K562 (cell line): ENCODE data around the gene MKNK2. TPM values are rescaled to one million over a fixed set of nuclear protein-coding genes. Genes with fewer than 3 reads are reported as not detected.

ENCODE experiments used
- ARHGAP35 ChIP-seq: fragments of 450-650 bp; IDR thresholded peaks from 2 replicates; pipeline ENCODE4 v1.6.1; 2018; ENCODE audit not compliant: partially characterized antibody
- ARID2 ChIP-seq: fragments of 450-650 bp; IDR thresholded peaks from 2 replicates; pipeline ENCODE4 v1.6.1; 2017; ENCODE audit warnings: antibody characterized with exemption, mild to moderate bottlenecking
- BMI1 ChIP-seq: fragments of 150-350 bp; IDR thresholded peaks from 2 replicates; pipeline ENCODE4 v1.6.1; 2014; ENCODE audit warnings: low read length
- CBX3 ChIP-seq, 2 experiments: IDR thresholded peaks; 1 replicate in 1 of 2; 2 replicates in 1 of 2; pipeline ENCODE4 v1.6.1; 2012; ENCODE audit warnings: inconsistent platforms in 2 of 2, low read length in 2 of 2, borderline replicate concordance in 1 of 2, control low read depth in 1 of 2
- CBX8 ChIP-seq: fragments of 200-600 bp; sonication (generic); IDR thresholded peaks from 2 replicates; pipeline ENCODE4 v1.6.1; 2012; ENCODE audit warnings: borderline replicate concordance, mixed run types, low read depth, mild to moderate bottlenecking, moderate library complexity, mixed read lengths, low read length, control low read depth, inconsistent platforms; ENCODE audit not compliant: poor library complexity, severe bottlenecking; ENCODE audit errors: extremely low read depth
- COPS2 ChIP-seq: fragments of 450-650 bp; conservative IDR thresholded peaks from 2 replicates; pipeline ENCODE4 v1.6.1; 2016; ENCODE audit warnings: mild to moderate bottlenecking, moderate library complexity
- HNRNPK ChIP-seq: fragments of 200-400 bp; formaldehyde crosslinking; IDR thresholded peaks from one replicate; pipeline ENCODE4 v1.6.1; 2018; ENCODE audit warnings: mild to moderate bottlenecking, low read depth, low read length; ENCODE audit not compliant: poor library complexity, severe bottlenecking
- NELFE ChIP-seq: IDR thresholded peaks from 2 replicates; pipeline ENCODE4 v1.6.1; 2011; ENCODE audit warnings: mild to moderate bottlenecking; ENCODE audit not compliant: insufficient read depth, insufficient read length
- NRF1 ChIP-seq, 2 experiments: fragments of 450-650 bp; IDR thresholded peaks in 1 of 2; conservative IDR thresholded peaks in 1 of 2; 2 replicates each; pipeline ENCODE4 v1.6.1; 2014; ENCODE audit warnings: mild to moderate bottlenecking in 2 of 2
- SIN3B ChIP-seq: fragments of 450-650 bp; IDR thresholded peaks from 2 replicates; pipeline ENCODE4 v1.6.1; 2017; ENCODE audit warnings: low read depth, mild to moderate bottlenecking, moderate library complexity
- SMAD1 ChIP-seq: fragments of 150-350 bp; IDR thresholded peaks from 2 replicates; pipeline ENCODE4 v1.6.1; 2014; ENCODE audit warnings: low read length, low read depth; ENCODE audit not compliant: partially characterized antibody
- STAT5B ChIP-seq: fragments of 250-450 bp; sonication (Bioruptor Pico); IDR thresholded peaks from 2 replicates; pipeline ENCODE4 v1.8.0; 2021; ENCODE audit warnings: mild to moderate bottlenecking, inconsistent platforms
- TAF1 ChIP-seq: IDR thresholded peaks from 2 replicates; pipeline ENCODE4 v1.6.1; 2011; ENCODE audit warnings: mild to moderate bottlenecking, low read length, moderate library complexity; ENCODE audit not compliant: insufficient read depth, control insufficient read depth, severe bottlenecking; ENCODE audit errors: extremely low read depth
- TEAD1 ChIP-seq, 2 experiments: fragments of 450-650 bp in 1 of 2; sonication (generic) in 1 of 2; formaldehyde crosslinking; IDR thresholded peaks; 2 replicates each; pipeline versions ENCODE4 v1.4.0 to v1.8.0; 2020 to 2022; ENCODE audit warnings: mild to moderate bottlenecking in 2 of 2, missing genetic modification reagents in 1 of 2
- TFAM ChIP-seq: fragments of 250-450 bp; sonication (Bioruptor Pico); conservative IDR thresholded peaks from 2 replicates; pipeline ENCODE4 v1.5.0; 2021; ENCODE audit warnings: mild to moderate bottlenecking, moderate library complexity
- ZNF717 ChIP-seq: fragments of 250-450 bp; sonication (Bioruptor Pico); IDR thresholded peaks from 2 replicates; pipeline ENCODE4 v1.5.0; 2021
- ZSCAN32 ChIP-seq: fragments of 450-650 bp; formaldehyde crosslinking; IDR thresholded peaks from 2 replicates; pipeline ENCODE4 v1.4.0; 2020; ENCODE audit warnings: mild to moderate bottlenecking, moderate library complexity
- polyA plus RNA-seq, 8 experiments: library from polyadenylated mRNA; depleted of rRNA in 4 of 8; stranded (reverse) in 5 of 8; unstranded in 3 of 8; fragments of >200 nt; fragmentation: Nextera tagmentation in 2 of 8; fragmentation: Illumina TruSeq in 1 of 8; extraction: Ambion mirVana in 2 of 8; extraction: Trizol in 1 of 8; gene quantifications; 2 replicates each; pipeline versions ENCODE4 v1.2.1 to v1.2.3, GENCODE V29; 2011 to 2014; ENCODE audit warnings: inconsistent platforms in 1 of 8, missing spikeins in 1 of 8
- total RNA-seq, 7 experiments: library from RNA; depleted of rRNA in 6 of 7; stranded (reverse); fragments of >200 nt in 6 of 7; fragmentation: Illumina TruSeq in 2 of 7; extraction: Trizol in 2 of 7; gene quantifications; 2 replicates each; pipeline versions ENCODE4 v1.2.1 to v1.2.3, GENCODE V29; 2011 to 2021; ENCODE audit warnings: low replicate concordance in 1 of 7
- TF ChIP-seq, protein P1 (sequence below): fragments of 250-450 bp; sonication (Bioruptor Pico); IDR thresholded peaks from 2 replicates; pipeline ENCODE4 v1.5.0; 2020; ENCODE audit warnings: mild to moderate bottlenecking, borderline replicate concordance
- TF ChIP-seq, protein P2 (sequence below), 2 experiments: fragments of 450-650 bp; IDR thresholded peaks; 2 replicates each; pipeline ENCODE4 v1.6.1; 2018; ENCODE audit warnings: mild to moderate bottlenecking in 2 of 2, low read depth in 1 of 2; ENCODE audit not compliant: partially characterized antibody in 2 of 2
- TF ChIP-seq, protein P3 (sequence below): fragments of 450-650 bp; formaldehyde crosslinking; IDR thresholded peaks from 2 replicates; pipeline ENCODE4 v1.4.0; 2022; ENCODE audit warnings: missing genetic modification characterization

The MKNK2 gene
- total and polyA plus RNA-seq, 9 of the 15 experiments (the other 6 are each of a cell fraction or from before 2014, with no cell fraction given), result 5.1 to 191 (median 51.9) TPM

DNA sequence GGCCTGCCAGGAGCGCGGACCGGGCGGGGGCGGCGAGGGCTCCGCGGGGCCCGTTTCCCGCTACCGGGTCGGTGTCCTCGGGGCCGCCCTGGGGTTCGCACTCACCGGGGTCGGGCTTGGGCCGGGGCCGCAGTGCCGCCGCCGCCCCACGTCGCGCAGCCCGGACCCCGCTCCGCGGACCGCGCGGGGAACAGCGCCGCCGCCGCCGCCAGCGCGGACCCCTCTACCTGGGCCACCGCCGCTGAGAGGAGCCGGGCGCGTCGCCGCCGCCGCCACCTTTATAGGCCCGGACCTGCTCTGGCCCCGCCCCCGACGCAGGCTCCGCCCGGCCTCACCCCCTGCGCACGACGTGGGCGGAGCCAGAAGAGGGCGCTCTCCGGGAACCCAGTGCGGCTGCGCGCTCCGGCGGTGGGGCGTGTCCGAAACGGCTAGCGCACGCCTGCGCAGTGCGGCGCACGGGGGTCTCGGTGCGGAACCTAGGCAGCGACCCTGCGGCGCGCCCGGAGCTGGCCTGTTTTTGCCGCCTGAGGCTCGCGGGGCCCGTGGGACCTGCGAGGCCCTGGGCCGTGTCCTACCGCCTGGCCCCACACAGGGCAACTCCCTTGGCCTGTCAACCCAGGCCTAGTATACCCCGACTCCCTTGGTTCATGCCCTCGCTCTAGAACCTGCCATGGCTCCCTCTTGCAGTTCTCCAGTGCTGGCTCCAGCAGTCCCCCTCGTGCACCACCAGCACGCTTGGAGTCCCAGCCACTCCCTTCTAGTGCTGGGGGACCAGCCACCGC is at the start of gene MKNK2 (continued):
- TF ChIP-seq TEAD1 (CRISPR knock-in tag; IDR thresholded peaks at IDR 0.05), result peak in 1 of 2 experiments; percentile 69; a peak in 2 of 4 replicates
- no peak for TF ChIP-seq ARHGAP35
- TF ChIP-seq NRF1 (conservative IDR thresholded peaks at IDR 0.05 in 1 of 2, IDR thresholded peaks at IDR 0.05 in 1 of 2), result peak; percentile 99
- no peak for TF ChIP-seq TFAM (CRISPR knock-in tag)
- TF ChIP-seq, protein P1, sequence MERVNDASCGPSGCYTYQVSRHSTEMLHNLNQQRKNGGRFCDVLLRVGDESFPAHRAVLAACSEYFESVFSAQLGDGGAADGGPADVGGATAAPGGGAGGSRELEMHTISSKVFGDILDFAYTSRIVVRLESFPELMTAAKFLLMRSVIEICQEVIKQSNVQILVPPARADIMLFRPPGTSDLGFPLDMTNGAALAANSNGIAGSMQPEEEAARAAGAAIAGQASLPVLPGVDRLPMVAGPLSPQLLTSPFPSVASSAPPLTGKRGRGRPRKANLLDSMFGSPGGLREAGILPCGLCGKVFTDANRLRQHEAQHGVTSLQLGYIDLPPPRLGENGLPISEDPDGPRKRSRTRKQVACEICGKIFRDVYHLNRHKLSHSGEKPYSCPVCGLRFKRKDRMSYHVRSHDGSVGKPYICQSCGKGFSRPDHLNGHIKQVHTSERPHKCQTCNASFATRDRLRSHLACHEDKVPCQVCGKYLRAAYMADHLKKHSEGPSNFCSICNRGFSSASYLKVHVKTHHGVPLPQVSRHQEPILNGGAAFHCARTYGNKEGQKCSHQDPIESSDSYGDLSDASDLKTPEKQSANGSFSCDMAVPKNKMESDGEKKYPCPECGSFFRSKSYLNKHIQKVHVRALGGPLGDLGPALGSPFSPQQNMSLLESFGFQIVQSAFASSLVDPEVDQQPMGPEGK, result no peak
- peak; percentile 86 for TF ChIP-seq NELFE
- no peak for TF ChIP-seq BMI1
- TF ChIP-seq ARID2, result no peak
- TF ChIP-seq, protein P2, sequence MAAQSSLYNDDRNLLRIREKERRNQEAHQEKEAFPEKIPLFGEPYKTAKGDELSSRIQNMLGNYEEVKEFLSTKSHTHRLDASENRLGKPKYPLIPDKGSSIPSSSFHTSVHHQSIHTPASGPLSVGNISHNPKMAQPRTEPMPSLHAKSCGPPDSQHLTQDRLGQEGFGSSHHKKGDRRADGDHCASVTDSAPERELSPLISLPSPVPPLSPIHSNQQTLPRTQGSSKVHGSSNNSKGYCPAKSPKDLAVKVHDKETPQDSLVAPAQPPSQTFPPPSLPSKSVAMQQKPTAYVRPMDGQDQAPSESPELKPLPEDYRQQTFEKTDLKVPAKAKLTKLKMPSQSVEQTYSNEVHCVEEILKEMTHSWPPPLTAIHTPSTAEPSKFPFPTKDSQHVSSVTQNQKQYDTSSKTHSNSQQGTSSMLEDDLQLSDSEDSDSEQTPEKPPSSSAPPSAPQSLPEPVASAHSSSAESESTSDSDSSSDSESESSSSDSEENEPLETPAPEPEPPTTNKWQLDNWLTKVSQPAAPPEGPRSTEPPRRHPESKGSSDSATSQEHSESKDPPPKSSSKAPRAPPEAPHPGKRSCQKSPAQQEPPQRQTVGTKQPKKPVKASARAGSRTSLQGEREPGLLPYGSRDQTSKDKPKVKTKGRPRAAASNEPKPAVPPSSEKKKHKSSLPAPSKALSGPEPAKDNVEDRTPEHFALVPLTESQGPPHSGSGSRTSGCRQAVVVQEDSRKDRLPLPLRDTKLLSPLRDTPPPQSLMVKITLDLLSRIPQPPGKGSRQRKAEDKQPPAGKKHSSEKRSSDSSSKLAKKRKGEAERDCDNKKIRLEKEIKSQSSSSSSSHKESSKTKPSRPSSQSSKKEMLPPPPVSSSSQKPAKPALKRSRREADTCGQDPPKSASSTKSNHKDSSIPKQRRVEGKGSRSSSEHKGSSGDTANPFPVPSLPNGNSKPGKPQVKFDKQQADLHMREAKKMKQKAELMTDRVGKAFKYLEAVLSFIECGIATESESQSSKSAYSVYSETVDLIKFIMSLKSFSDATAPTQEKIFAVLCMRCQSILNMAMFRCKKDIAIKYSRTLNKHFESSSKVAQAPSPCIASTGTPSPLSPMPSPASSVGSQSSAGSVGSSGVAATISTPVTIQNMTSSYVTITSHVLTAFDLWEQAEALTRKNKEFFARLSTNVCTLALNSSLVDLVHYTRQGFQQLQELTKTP (IDR thresholded peaks at IDR 0.05; ENCODE audit: low read depth in 1 of 2, partially characterized antibody in 2 of 2), result no peak
- TF ChIP-seq CBX8, result no peak
- peak in 1 of 2 experiments; percentile 58; a peak in 1 of 3 replicates for TF ChIP-seq CBX3 (IDR thresholded peaks at IDR 0.05; ENCODE audit: borderline replicate concordance in 1 of 2, low read length in 2 of 2)
- peak; percentile 83 for TF ChIP-seq SIN3B
- TF ChIP-seq HNRNPK, result peak; percentile 48
- TF ChIP-seq SMAD1, result peak; percentile 92
- TF ChIP-seq, protein P3, sequence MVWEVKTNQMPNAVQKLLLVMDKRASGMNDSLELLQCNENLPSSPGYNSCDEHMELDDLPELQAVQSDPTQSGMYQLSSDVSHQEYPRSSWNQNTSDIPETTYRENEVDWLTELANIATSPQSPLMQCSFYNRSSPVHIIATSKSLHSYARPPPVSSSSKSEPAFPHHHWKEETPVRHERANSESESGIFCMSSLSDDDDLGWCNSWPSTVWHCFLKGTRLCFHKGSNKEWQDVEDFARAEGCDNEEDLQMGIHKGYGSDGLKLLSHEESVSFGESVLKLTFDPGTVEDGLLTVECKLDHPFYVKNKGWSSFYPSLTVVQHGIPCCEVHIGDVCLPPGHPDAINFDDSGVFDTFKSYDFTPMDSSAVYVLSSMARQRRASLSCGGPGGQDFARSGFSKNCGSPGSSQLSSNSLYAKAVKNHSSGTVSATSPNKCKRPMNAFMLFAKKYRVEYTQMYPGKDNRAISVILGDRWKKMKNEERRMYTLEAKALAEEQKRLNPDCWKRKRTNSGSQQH (CRISPR knock-in tag), result no peak
- TF ChIP-seq ZSCAN32 (CRISPR knock-in tag), result no peak
- no peak for TF ChIP-seq STAT5B (CRISPR knock-in tag)
- TF ChIP-seq ZNF717 (CRISPR knock-in tag), result no peak
- no peak for TF ChIP-seq COPS2
- peak; percentile 94 for TF ChIP-seq TAF1
